Endothelial cell of umbilical vein (primary cell): ENCODE data around the gene DGKH. TPM values are rescaled to one million over a fixed set of nuclear protein-coding genes. Genes with fewer than 3 reads are reported as not detected.

Experiments
- BruUV-seq: library from RNA; stranded (reverse); fragments of 400-500 nt; replicated peaks from 2 replicates; lab custom pipeline; 2021; lab: Mats Ljungman, UMichigan
- CTCF ChIA-PET: fragments of 300-600, 350-600 bp; sonication (Branson Sonifier 250); formaldehyde crosslinking; loops from one replicate; lab custom pipeline; 2021; ENCODE audit warnings: antibody characterized with exemption, inconsistent platforms; lab: Charles Lee
- POLR2A ChIA-PET: fragments of 300-600, 350-600 bp; sonication (Branson Sonifier 250); formaldehyde crosslinking; loops from one replicate; lab custom pipeline; 2021; ENCODE audit warnings: antibody characterized with exemption, inconsistent platforms; lab: Charles Lee
- DNase-seq: peaks from one replicate; pipeline ENCODE4 v3.0.0-alpha.2; 2011; ENCODE audit warnings: low read depth, low spot score
- FAIRE-seq: peaks from 2 replicates; lab custom pipeline; 2011; peaks lifted over from hg19 to GRCh38; lab: Jason Lieb, UNC
- H2AFZ ChIP-seq: 2 replicates; pipeline ENCODE4 v1.6.0; 2012; ENCODE audit warnings: low read depth, low read length, control low read depth, inconsistent platforms
- H3K27ac ChIP-seq: 2 replicates; pipeline ENCODE4 v1.5.1; 2011; ENCODE audit warnings: low read depth, mild to moderate bottlenecking, control low read depth, low read length, moderate library complexity; ENCODE audit not compliant: insufficient read depth
- H3K27me3 ChIP-seq, 2 experiments: 2 replicates each; pipeline versions ENCODE4 v1.6.0 to v1.6.1; 2011; ENCODE audit warnings: low read length in 2 of 2, mixed read lengths in 1 of 2; ENCODE audit not compliant: control insufficient read depth in 2 of 2, insufficient read depth in 2 of 2
- H3K36me3 ChIP-seq, 2 experiments: 2 replicates in 1 of 2; 3 replicates in 1 of 2; pipeline ENCODE4 v1.5.1; 2011; ENCODE audit warnings: low read length in 2 of 2, mild to moderate bottlenecking in 1 of 2, moderate library complexity in 1 of 2; ENCODE audit not compliant: control insufficient read depth in 2 of 2, insufficient read depth in 2 of 2; ENCODE audit errors: extremely low read depth in 1 of 2
- H3K4me1 ChIP-seq: 3 replicates; pipeline ENCODE4 v1.5.1; 2011; ENCODE audit warnings: mild to moderate bottlenecking, low read length; ENCODE audit not compliant: control insufficient read depth, insufficient read depth; ENCODE audit errors: extremely low read depth
- H3K4me2 ChIP-seq: 2 replicates; pipeline ENCODE4 v1.6.1; 2011; ENCODE audit warnings: low read length, control low read depth, mixed read lengths; ENCODE audit not compliant: insufficient read depth
- H3K4me3 ChIP-seq, 3 experiments: fragments of 200-600 bp in 1 of 3; sonication (generic), shearing (Covaris generic) in 1 of 3; replicated peaks in 1 of 3; 2 replicates each; pipeline ENCODE4 v1.5.1; 2011 to 2016; ENCODE audit warnings: control low read depth in 3 of 3, low read length in 3 of 3, mild to moderate bottlenecking in 2 of 3, inconsistent platforms in 1 of 3, low read depth in 1 of 3, moderate library complexity in 1 of 3; ENCODE audit not compliant: insufficient read depth in 1 of 3
- H3K79me2 ChIP-seq: 2 replicates; pipeline ENCODE4 v1.6.0; 2012; ENCODE audit warnings: low read length, inconsistent platforms; ENCODE audit not compliant: control insufficient read depth, insufficient read depth
- H3K9ac ChIP-seq: replicated peaks from 2 replicates; pipeline ENCODE3; 2011; ENCODE audit warnings: low read length, control low read depth; ENCODE audit not compliant: insufficient read depth; ENCODE audit errors: extremely low read depth
- H3K9me1 ChIP-seq: replicated peaks from 3 replicates; pipeline ENCODE4 v1.6.0; 2011; ENCODE audit warnings: mild to moderate bottlenecking, low read length; ENCODE audit not compliant: control insufficient read depth, insufficient read depth; ENCODE audit errors: extremely low read depth
- H3K9me3 ChIP-seq: replicated peaks from 2 replicates; pipeline ENCODE4 v1.5.1; 2012; ENCODE audit warnings: low read length, inconsistent platforms; ENCODE audit not compliant: control insufficient read depth, insufficient read depth
- H4K20me1 ChIP-seq: replicated peaks from 2 replicates; pipeline ENCODE3; 2011; ENCODE audit warnings: mild to moderate bottlenecking, low read length; ENCODE audit not compliant: control insufficient read depth, insufficient read depth; ENCODE audit errors: extremely low read depth
- EZH2 ChIP-seq: IDR thresholded peaks from 2 replicates; pipeline ENCODE4 v1.6.1; 2012; ENCODE audit warnings: borderline replicate concordance, low read depth, mild to moderate bottlenecking, moderate library complexity, low read length, inconsistent platforms; ENCODE audit not compliant: severe bottlenecking
- FOS ChIP-seq: IDR thresholded peaks from 2 replicates; pipeline ENCODE4 v1.6.1; 2011; ENCODE audit warnings: mild to moderate bottlenecking, low read length, moderate library complexity, borderline replicate concordance; ENCODE audit not compliant: insufficient read depth
- GATA2 ChIP-seq: IDR thresholded peaks from 2 replicates; pipeline ENCODE4 v1.7.0; 2011; ENCODE audit warnings: low read depth, mild to moderate bottlenecking, moderate library complexity, mixed read lengths, low read length; ENCODE audit not compliant: insufficient read length, insufficient read depth
- JUN ChIP-seq: IDR thresholded peaks from 2 replicates; pipeline ENCODE4 v1.6.1; 2011; ENCODE audit warnings: borderline replicate concordance, low read depth; ENCODE audit not compliant: insufficient read length, insufficient read depth
- MYC ChIP-seq: IDR thresholded peaks from one replicate; pipeline ENCODE4 v1.6.1; 2011; ENCODE audit warnings: mild to moderate bottlenecking, low read depth, low read length
- POLR2A ChIP-seq: IDR thresholded peaks from 2 replicates; pipeline ENCODE4 v1.6.1; 2012; ENCODE audit warnings: low read depth, mild to moderate bottlenecking, control low read depth, low read length
- POLR2AphosphoS5 ChIP-seq: IDR thresholded peaks from 2 replicates; pipeline ENCODE4 v1.6.1; 2012; ENCODE audit warnings: low read depth, mild to moderate bottlenecking, control low read depth, low read length, moderate library complexity; ENCODE audit not compliant: insufficient read depth
- dilution Hi-C: fragments of 300-500 bp; cut with MboI; formaldehyde crosslinking; loops from one replicate; pipeline ENCODE4 v1.15.0; 2019; ENCODE audit warnings: low sequenced_read_pairs; ENCODE audit not compliant: extremely low pct_ligation_motif_present
- intact Hi-C: fragments of 100-400 bp; cut with micrococcal nuclease; formaldehyde crosslinking; loops from one replicate; pipeline ENCODE4 v1.10.0; 2022
- polyA plus RNA-seq, 4 experiments: library from polyadenylated mRNA; depleted of rRNA in 3 of 4; stranded (reverse) in 3 of 4; unstranded in 1 of 4; fragments of >200 nt; gene quantifications; 2 replicates each; pipeline versions ENCODE4 v1.2.1 to v1.2.3, GENCODE V29; 2011 to 2012; ENCODE audit warnings: missing spikeins in 1 of 4
- total RNA-seq: library from RNA; stranded (reverse); gene quantifications from 2 replicates; pipeline ENCODE4 v1.2.3, GENCODE V29; 2021
- TF ChIP-seq, protein P1 (sequence below), 2 donors: IDR thresholded peaks; 1 replicate in 1 of 2; 2 replicates in 1 of 2; pipeline ENCODE4 v1.5.1; 2011; ENCODE audit warnings: low read length in 2 of 2, mild to moderate bottlenecking in 2 of 2, moderate library complexity in 2 of 2, control low read depth in 1 of 2, inconsistent platforms in 1 of 2, low read depth in 1 of 2; ENCODE audit not compliant: insufficient read depth in 1 of 2; ENCODE audit errors: extremely low read depth in 1 of 2
- TF ChIP-seq, protein P2 (sequence below): IDR thresholded peaks from 2 replicates; pipeline ENCODE4 v1.6.1; 2011; ENCODE audit not compliant: insufficient read depth, insufficient read length

The DGKH gene
- total and polyA plus RNA-seq, 2 donors (not counting 3 experiments of a cell fraction or from before 2014, with no cell fraction given), result 4.1 to 30.1 TPM

DNA sequence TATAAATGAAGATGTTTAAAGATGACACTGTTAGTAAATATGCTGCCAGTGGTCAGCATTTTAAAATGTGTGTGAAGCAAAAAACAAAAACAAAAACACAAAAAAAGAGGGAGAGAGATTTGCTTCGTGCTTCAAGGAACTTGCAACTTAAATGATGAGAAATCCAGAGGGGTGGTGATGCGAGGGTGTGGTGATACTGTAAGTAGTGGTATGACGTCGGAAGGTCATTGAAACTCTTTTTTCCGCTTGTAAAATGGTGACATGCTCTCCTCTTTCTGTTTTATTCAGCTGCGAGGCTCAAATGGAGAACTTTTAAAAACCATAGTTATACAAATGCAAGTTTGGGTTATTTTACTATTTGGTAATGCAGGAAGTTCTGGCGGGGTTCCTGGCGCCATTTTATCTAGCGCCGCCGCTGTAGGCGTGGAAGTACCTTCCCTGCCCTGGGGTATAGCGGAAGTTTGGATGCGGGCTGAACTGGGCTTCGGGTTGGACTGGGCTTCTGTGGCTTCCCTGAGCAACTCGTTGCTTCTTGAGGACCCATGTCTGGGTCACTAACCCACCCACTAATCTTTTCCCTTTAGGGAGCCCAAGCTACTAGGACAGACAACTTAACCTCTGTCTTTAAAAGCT is 34.8 kb downstream of the DGKH start:
- DNase-seq (no peak), FAIRE-seq (no peak)
- Histone ChIP-seq H3K9me1 (no peaks in the 10 kb centered on the region), H3K9me3 (no peaks in the 10 kb centered on the region), H3K9ac (no peak overlapping the region), H3K27ac (no peak overlapping the region), H4K20me1 (peaks cover 3% of the 10 kb centered on the region), H3K4me2 (no peak overlapping the region), H3K27me3 (no peaks in the 10 kb centered on the region), H2AFZ (no peak overlapping the region), H3K36me3 (no peaks in the 10 kb centered on the region), H3K79me2 (peaks cover 11% of the 10 kb centered on the region), H3K4me3 (no peak overlapping the region), H3K4me1 (no peaks in the 10 kb centered on the region)
- no TSS peak for BruUV-seq
- intact Hi-C loops (no loop called here), dilution Hi-C loops (no loop called here)
- no peak for TF ChIP-seq EZH2
- TF ChIP-seq, protein P1, sequence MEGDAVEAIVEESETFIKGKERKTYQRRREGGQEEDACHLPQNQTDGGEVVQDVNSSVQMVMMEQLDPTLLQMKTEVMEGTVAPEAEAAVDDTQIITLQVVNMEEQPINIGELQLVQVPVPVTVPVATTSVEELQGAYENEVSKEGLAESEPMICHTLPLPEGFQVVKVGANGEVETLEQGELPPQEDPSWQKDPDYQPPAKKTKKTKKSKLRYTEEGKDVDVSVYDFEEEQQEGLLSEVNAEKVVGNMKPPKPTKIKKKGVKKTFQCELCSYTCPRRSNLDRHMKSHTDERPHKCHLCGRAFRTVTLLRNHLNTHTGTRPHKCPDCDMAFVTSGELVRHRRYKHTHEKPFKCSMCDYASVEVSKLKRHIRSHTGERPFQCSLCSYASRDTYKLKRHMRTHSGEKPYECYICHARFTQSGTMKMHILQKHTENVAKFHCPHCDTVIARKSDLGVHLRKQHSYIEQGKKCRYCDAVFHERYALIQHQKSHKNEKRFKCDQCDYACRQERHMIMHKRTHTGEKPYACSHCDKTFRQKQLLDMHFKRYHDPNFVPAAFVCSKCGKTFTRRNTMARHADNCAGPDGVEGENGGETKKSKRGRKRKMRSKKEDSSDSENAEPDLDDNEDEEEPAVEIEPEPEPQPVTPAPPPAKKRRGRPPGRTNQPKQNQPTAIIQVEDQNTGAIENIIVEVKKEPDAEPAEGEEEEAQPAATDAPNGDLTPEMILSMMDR (IDR thresholded peaks at IDR 0.05; ENCODE audit: extremely low read depth in 1 of 2, insufficient read depth in 1 of 2, low read depth in 1 of 2, low read length in 2 of 2), result no peak
- no peak for TF ChIP-seq POLR2A
- no peak for TF ChIP-seq FOS
- ChIA-PET CTCF (no interaction called here), POLR2A (no interaction called here)

DNA sequence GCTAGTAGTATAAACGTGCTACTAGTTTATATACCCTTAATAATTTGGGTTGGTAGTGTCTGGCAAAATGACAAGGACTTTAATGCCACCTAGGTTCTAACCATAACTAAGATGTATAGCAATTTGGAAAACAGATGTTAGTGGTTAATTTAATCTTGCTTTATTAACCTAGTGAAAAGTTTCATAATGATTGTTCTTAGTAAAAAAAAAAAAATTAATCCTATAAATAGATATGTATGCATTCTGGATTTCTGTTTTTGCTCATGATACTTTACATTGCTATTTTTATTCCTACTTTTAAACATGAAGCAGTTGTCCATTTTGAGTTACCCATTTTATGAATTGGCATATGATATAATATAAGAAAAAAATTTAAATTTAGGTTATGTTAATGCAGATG is 36.3 kb downstream of the DGKH start:
- DNase-seq (no peak), FAIRE-seq (no peak)
- Histone ChIP-seq H3K4me2 (no peak overlapping the region), H3K9me3 (no peaks in the 10 kb centered on the region), H3K27me3 (no peaks in the 10 kb centered on the region), H2AFZ (no peak overlapping the region), H4K20me1 (no peaks in the 10 kb centered on the region), H3K4me1 (no peaks in the 10 kb centered on the region), H3K36me3 (no peaks in the 10 kb centered on the region), H3K4me3 (no peak overlapping the region), H3K79me2 (peaks cover 7% of the 10 kb centered on the region), H3K9me1 (no peaks in the 10 kb centered on the region), H3K9ac (no peak overlapping the region), H3K27ac (no peak overlapping the region)
- POLR2A ChIA-PET, result no interaction called here
- CTCF ChIA-PET, result no interaction called here
- intact Hi-C loops, result no loop called here
- dilution Hi-C loops, result no loop called here
- no TSS peak for BruUV-seq
- TF ChIP-seq MYC, result no peak
- TF ChIP-seq POLR2A, result no peak
- TF ChIP-seq, protein P1 (IDR thresholded peaks at IDR 0.05; ENCODE audit: extremely low read depth in 1 of 2, insufficient read depth in 1 of 2, low read depth in 1 of 2, low read length in 2 of 2), result no peak
- TF ChIP-seq POLR2AphosphoS5, result no peak
- no peak for TF ChIP-seq GATA2
- TF ChIP-seq, protein P2, sequence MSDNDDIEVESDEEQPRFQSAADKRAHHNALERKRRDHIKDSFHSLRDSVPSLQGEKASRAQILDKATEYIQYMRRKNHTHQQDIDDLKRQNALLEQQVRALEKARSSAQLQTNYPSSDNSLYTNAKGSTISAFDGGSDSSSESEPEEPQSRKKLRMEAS, result no peak
- TF ChIP-seq FOS, result no peak
- no peak for TF ChIP-seq JUN
- no peak for TF ChIP-seq EZH2
